ENCODE measurements around the gene HUWE1.

- TF ChIP-seq CTCF (IDR thresholded peaks at IDR 0.05) (no peak), POLR2AphosphoS5 (IDR thresholded peaks at IDR 0.05) (no peak), POLR2A (IDR thresholded peaks at IDR 0.05) (no peak), EP300 (IDR thresholded peaks at IDR 0.05) (no peak)
Observed at GRCh38 chrX:53595266-53595810, 91.2 kb downstream of the HUWE1 start.

Data from suprapubic skin (tissue), 4 donors.